Endothelial cell of umbilical vein (primary cell): Measurements from ENCODE around the gene DPH1. TPM values are rescaled to one million over a fixed set of nuclear protein-coding genes. Genes with fewer than 3 reads are reported as not detected.

ENCODE experiments used
- BruUV-seq: library from RNA; stranded (reverse); fragments of 400-500 nt; replicated peaks from 2 replicates; lab custom pipeline; 2021; lab: Mats Ljungman, UMichigan
- CTCF ChIA-PET: fragments of 300-600, 350-600 bp; sonication (Branson Sonifier 250); formaldehyde crosslinking; loops from one replicate; lab custom pipeline; 2021; ENCODE audit warnings: antibody characterized with exemption, inconsistent platforms; lab: Charles Lee
- POLR2A ChIA-PET: fragments of 300-600, 350-600 bp; sonication (Branson Sonifier 250); formaldehyde crosslinking; loops from one replicate; lab custom pipeline; 2021; ENCODE audit warnings: antibody characterized with exemption, inconsistent platforms; lab: Charles Lee
- DNase-seq: peaks from one replicate; pipeline ENCODE4 v3.0.0-alpha.2; 2011; ENCODE audit warnings: low read depth, low spot score
- FAIRE-seq: peaks from 2 replicates; lab custom pipeline; 2011; peaks lifted over from hg19 to GRCh38; lab: Jason Lieb, UNC
- H2AFZ ChIP-seq: 2 replicates; pipeline ENCODE4 v1.6.0; 2012; ENCODE audit warnings: low read depth, low read length, control low read depth, inconsistent platforms
- H3K27ac ChIP-seq: 2 replicates; pipeline ENCODE4 v1.5.1; 2011; ENCODE audit warnings: low read depth, mild to moderate bottlenecking, control low read depth, low read length, moderate library complexity; ENCODE audit not compliant: insufficient read depth
- H3K27me3 ChIP-seq, 2 experiments: 2 replicates each; pipeline versions ENCODE4 v1.6.0 to v1.6.1; 2011; ENCODE audit warnings: low read length in 2 of 2, mixed read lengths in 1 of 2; ENCODE audit not compliant: control insufficient read depth in 2 of 2, insufficient read depth in 2 of 2
- H3K36me3 ChIP-seq, 2 experiments: 2 replicates in 1 of 2; 3 replicates in 1 of 2; pipeline ENCODE4 v1.5.1; 2011; ENCODE audit warnings: low read length in 2 of 2, mild to moderate bottlenecking in 1 of 2, moderate library complexity in 1 of 2; ENCODE audit not compliant: control insufficient read depth in 2 of 2, insufficient read depth in 2 of 2; ENCODE audit errors: extremely low read depth in 1 of 2
- H3K4me1 ChIP-seq: 3 replicates; pipeline ENCODE4 v1.5.1; 2011; ENCODE audit warnings: mild to moderate bottlenecking, low read length; ENCODE audit not compliant: control insufficient read depth, insufficient read depth; ENCODE audit errors: extremely low read depth
- H3K4me2 ChIP-seq: 2 replicates; pipeline ENCODE4 v1.6.1; 2011; ENCODE audit warnings: low read length, control low read depth, mixed read lengths; ENCODE audit not compliant: insufficient read depth
- H3K4me3 ChIP-seq, 3 experiments: fragments of 200-600 bp in 1 of 3; sonication (generic), shearing (Covaris generic) in 1 of 3; replicated peaks in 1 of 3; 2 replicates each; pipeline ENCODE4 v1.5.1; 2011 to 2016; ENCODE audit warnings: control low read depth in 3 of 3, low read length in 3 of 3, mild to moderate bottlenecking in 2 of 3, inconsistent platforms in 1 of 3, low read depth in 1 of 3, moderate library complexity in 1 of 3; ENCODE audit not compliant: insufficient read depth in 1 of 3
- H3K79me2 ChIP-seq: 2 replicates; pipeline ENCODE4 v1.6.0; 2012; ENCODE audit warnings: low read length, inconsistent platforms; ENCODE audit not compliant: control insufficient read depth, insufficient read depth
- H3K9ac ChIP-seq: replicated peaks from 2 replicates; pipeline ENCODE3; 2011; ENCODE audit warnings: low read length, control low read depth; ENCODE audit not compliant: insufficient read depth; ENCODE audit errors: extremely low read depth
- H3K9me1 ChIP-seq: replicated peaks from 3 replicates; pipeline ENCODE4 v1.6.0; 2011; ENCODE audit warnings: mild to moderate bottlenecking, low read length; ENCODE audit not compliant: control insufficient read depth, insufficient read depth; ENCODE audit errors: extremely low read depth
- H3K9me3 ChIP-seq: replicated peaks from 2 replicates; pipeline ENCODE4 v1.5.1; 2012; ENCODE audit warnings: low read length, inconsistent platforms; ENCODE audit not compliant: control insufficient read depth, insufficient read depth
- H4K20me1 ChIP-seq: replicated peaks from 2 replicates; pipeline ENCODE3; 2011; ENCODE audit warnings: mild to moderate bottlenecking, low read length; ENCODE audit not compliant: control insufficient read depth, insufficient read depth; ENCODE audit errors: extremely low read depth
- EZH2 ChIP-seq: IDR thresholded peaks from 2 replicates; pipeline ENCODE4 v1.6.1; 2012; ENCODE audit warnings: borderline replicate concordance, low read depth, mild to moderate bottlenecking, moderate library complexity, low read length, inconsistent platforms; ENCODE audit not compliant: severe bottlenecking
- FOS ChIP-seq: IDR thresholded peaks from 2 replicates; pipeline ENCODE4 v1.6.1; 2011; ENCODE audit warnings: mild to moderate bottlenecking, low read length, moderate library complexity, borderline replicate concordance; ENCODE audit not compliant: insufficient read depth
- GATA2 ChIP-seq: IDR thresholded peaks from 2 replicates; pipeline ENCODE4 v1.7.0; 2011; ENCODE audit warnings: low read depth, mild to moderate bottlenecking, moderate library complexity, mixed read lengths, low read length; ENCODE audit not compliant: insufficient read length, insufficient read depth
- POLR2A ChIP-seq: IDR thresholded peaks from 2 replicates; pipeline ENCODE4 v1.6.1; 2012; ENCODE audit warnings: low read depth, mild to moderate bottlenecking, control low read depth, low read length
- POLR2AphosphoS5 ChIP-seq: IDR thresholded peaks from 2 replicates; pipeline ENCODE4 v1.6.1; 2012; ENCODE audit warnings: low read depth, mild to moderate bottlenecking, control low read depth, low read length, moderate library complexity; ENCODE audit not compliant: insufficient read depth
- dilution Hi-C: fragments of 300-500 bp; cut with MboI; formaldehyde crosslinking; loops from one replicate; pipeline ENCODE4 v1.15.0; 2019; ENCODE audit warnings: low sequenced_read_pairs; ENCODE audit not compliant: extremely low pct_ligation_motif_present
- intact Hi-C: fragments of 100-400 bp; cut with micrococcal nuclease; formaldehyde crosslinking; loops from one replicate; pipeline ENCODE4 v1.10.0; 2022
- polyA plus RNA-seq, 4 experiments: library from polyadenylated mRNA; depleted of rRNA in 3 of 4; stranded (reverse) in 3 of 4; unstranded in 1 of 4; fragments of >200 nt; gene quantifications; 2 replicates each; pipeline versions ENCODE4 v1.2.1 to v1.2.3, GENCODE V29; 2011 to 2012; ENCODE audit warnings: missing spikeins in 1 of 4
- total RNA-seq: library from RNA; stranded (reverse); gene quantifications from 2 replicates; pipeline ENCODE4 v1.2.3, GENCODE V29; 2021
- TF ChIP-seq, protein P1 (sequence below): IDR thresholded peaks from 2 replicates; pipeline ENCODE4 v1.6.1; 2011; ENCODE audit not compliant: insufficient read depth, insufficient read length
- TF ChIP-seq, protein P2 (sequence below), 2 donors: IDR thresholded peaks; 1 replicate in 1 of 2; 2 replicates in 1 of 2; pipeline ENCODE4 v1.5.1; 2011; ENCODE audit warnings: low read length in 2 of 2, mild to moderate bottlenecking in 2 of 2, moderate library complexity in 2 of 2, control low read depth in 1 of 2, inconsistent platforms in 1 of 2, low read depth in 1 of 2; ENCODE audit not compliant: insufficient read depth in 1 of 2; ENCODE audit errors: extremely low read depth in 1 of 2

Gene DPH1
- total and polyA plus RNA-seq, 2 donors (not counting 3 experiments of a cell fraction or from before 2014, with no cell fraction given), result 37.8 to 45.6 TPM

DNA sequence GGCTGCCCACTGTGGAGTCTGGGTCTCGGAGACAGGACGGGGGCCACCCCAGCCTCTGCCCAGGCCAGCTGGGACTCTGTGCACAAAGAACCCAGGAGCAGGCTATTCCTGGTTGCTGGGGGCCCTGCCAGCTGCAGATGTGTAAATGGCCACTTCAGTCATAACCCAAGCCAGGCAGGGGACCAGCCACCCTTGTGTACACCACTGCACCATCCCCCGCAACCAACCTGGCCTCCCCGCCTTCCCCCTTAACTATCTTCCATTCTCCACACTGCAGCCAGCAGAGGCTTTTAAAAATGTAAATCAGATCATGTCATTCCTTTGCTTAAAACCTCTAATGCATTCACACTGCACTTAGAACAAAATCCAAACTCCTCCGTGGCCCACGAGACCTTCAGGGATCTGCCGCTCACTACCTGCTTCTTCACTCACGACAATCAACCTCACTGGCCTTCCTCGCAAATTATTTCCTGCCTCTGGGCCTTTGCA, 33.1 kb upstream of the DPH1 start:
- TF ChIP-seq EZH2 (no peak), POLR2AphosphoS5 (no peak), POLR2A (no peak), GATA2 (no peak), FOS (no peak)
- TF ChIP-seq, protein P1, sequence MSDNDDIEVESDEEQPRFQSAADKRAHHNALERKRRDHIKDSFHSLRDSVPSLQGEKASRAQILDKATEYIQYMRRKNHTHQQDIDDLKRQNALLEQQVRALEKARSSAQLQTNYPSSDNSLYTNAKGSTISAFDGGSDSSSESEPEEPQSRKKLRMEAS, result no peak
- TF ChIP-seq, protein P2, sequence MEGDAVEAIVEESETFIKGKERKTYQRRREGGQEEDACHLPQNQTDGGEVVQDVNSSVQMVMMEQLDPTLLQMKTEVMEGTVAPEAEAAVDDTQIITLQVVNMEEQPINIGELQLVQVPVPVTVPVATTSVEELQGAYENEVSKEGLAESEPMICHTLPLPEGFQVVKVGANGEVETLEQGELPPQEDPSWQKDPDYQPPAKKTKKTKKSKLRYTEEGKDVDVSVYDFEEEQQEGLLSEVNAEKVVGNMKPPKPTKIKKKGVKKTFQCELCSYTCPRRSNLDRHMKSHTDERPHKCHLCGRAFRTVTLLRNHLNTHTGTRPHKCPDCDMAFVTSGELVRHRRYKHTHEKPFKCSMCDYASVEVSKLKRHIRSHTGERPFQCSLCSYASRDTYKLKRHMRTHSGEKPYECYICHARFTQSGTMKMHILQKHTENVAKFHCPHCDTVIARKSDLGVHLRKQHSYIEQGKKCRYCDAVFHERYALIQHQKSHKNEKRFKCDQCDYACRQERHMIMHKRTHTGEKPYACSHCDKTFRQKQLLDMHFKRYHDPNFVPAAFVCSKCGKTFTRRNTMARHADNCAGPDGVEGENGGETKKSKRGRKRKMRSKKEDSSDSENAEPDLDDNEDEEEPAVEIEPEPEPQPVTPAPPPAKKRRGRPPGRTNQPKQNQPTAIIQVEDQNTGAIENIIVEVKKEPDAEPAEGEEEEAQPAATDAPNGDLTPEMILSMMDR (IDR thresholded peaks at IDR 0.05; ENCODE audit: extremely low read depth in 1 of 2, insufficient read depth in 1 of 2, low read depth in 1 of 2, low read length in 2 of 2), result no peak
- peaks cover 12 to 20% of the 10 kb centered on the region in 2 experiments for H3K27me3 ChIP-seq
- H3K36me3 ChIP-seq, result no peaks in the 10 kb centered on the region
- H3K9ac ChIP-seq, result no peak overlapping the region
- no TSS peak for BruUV-seq
- FAIRE-seq (no peak), DNase-seq (no peak)
- H3K79me2 ChIP-seq, result no peaks in the 10 kb centered on the region
- H3K4me1 ChIP-seq, result peaks cover 4% of the 10 kb centered on the region
- H3K9me1 ChIP-seq, result no peaks in the 10 kb centered on the region
- CTCF ChIA-PET, result no interaction called here
- POLR2A ChIA-PET, result no interaction called here
- H3K9me3 ChIP-seq, result no peaks in the 10 kb centered on the region
- H3K4me3 ChIP-seq, result no peak overlapping the region
- H3K27ac ChIP-seq, result no peak overlapping the region
- H3K4me2 ChIP-seq, result no peak overlapping the region
- dilution Hi-C loops, result no loop called here
- no peaks in the 10 kb centered on the region for H4K20me1 ChIP-seq
- no peak overlapping the region for H2AFZ ChIP-seq
- intact Hi-C loops, result no loop called here
